Fibroblast of lung (primary cell): ENCODE data around the gene MXRA7. TPM values are rescaled to one million over a fixed set of nuclear protein-coding genes. Genes with fewer than 3 reads are reported as not detected.

Source experiments
- DNase-seq, 2 donors: peaks; one replicate each; pipeline versions ENCODE4 v3.0.0 to v3.0.0-alpha.2; 2010; ENCODE audit warnings: low read depth in 2 of 2
- H2AFZ ChIP-seq: 2 replicates; pipeline ENCODE4 v1.5.1; 2012; ENCODE audit warnings: low read length, control low read depth, inconsistent platforms
- H3K27ac ChIP-seq: 2 replicates; pipeline ENCODE4 v1.5.1; 2011; ENCODE audit warnings: low read length, control low read depth; ENCODE audit not compliant: insufficient read depth
- H3K27me3 ChIP-seq: 2 replicates; pipeline ENCODE4 v1.5.1; 2011; ENCODE audit warnings: mild to moderate bottlenecking, low read length; ENCODE audit not compliant: control insufficient read depth, insufficient read depth
- H3K36me3 ChIP-seq: 2 replicates; pipeline ENCODE4 v1.5.1; 2011; ENCODE audit warnings: low read length; ENCODE audit not compliant: control insufficient read depth, insufficient read depth
- H3K4me1 ChIP-seq: 2 replicates; pipeline ENCODE4 v1.5.1; 2011; ENCODE audit warnings: low read length; ENCODE audit not compliant: control insufficient read depth, insufficient read depth; ENCODE audit errors: extremely low read depth
- H3K4me2 ChIP-seq: 2 replicates; pipeline ENCODE4 v1.5.1; 2011; ENCODE audit warnings: low read length, control low read depth; ENCODE audit not compliant: insufficient read depth; ENCODE audit errors: extremely low read depth
- H3K4me3 ChIP-seq, 4 experiments: fragments of 200-600 bp in 1 of 4; sonication (generic) in 1 of 4; replicated peaks in 1 of 4; 2 replicates each; pipeline ENCODE4 v1.5.1; 2011 to 2016; ENCODE audit warnings: low read length in 4 of 4, low read depth in 3 of 4, mild to moderate bottlenecking in 3 of 4, control low read depth in 2 of 4, inconsistent platforms in 1 of 4, mixed read lengths in 1 of 4; ENCODE audit not compliant: insufficient read depth in 1 of 4; ENCODE audit errors: control extremely low read depth in 1 of 4
- H3K79me2 ChIP-seq: 2 replicates; pipeline ENCODE4 v1.5.1; 2012; ENCODE audit warnings: mild to moderate bottlenecking, low read length, inconsistent platforms; ENCODE audit not compliant: control insufficient read depth, insufficient read depth
- H3K9ac ChIP-seq: 2 replicates; pipeline ENCODE4 v1.5.1; 2011; ENCODE audit warnings: mild to moderate bottlenecking, low read length, control low read depth; ENCODE audit not compliant: insufficient read depth
- H3K9me3 ChIP-seq: 2 replicates; pipeline ENCODE4 v1.5.1; 2012; ENCODE audit warnings: low read depth, low read length; ENCODE audit not compliant: control insufficient read depth, insufficient read depth
- H4K20me1 ChIP-seq: 2 replicates; pipeline ENCODE4 v1.5.1; 2011; ENCODE audit warnings: low read length; ENCODE audit not compliant: control insufficient read depth, insufficient read depth; ENCODE audit errors: extremely low read depth
- EZH2 ChIP-seq: IDR thresholded peaks from 2 replicates; pipeline ENCODE4 v1.5.1; 2012; ENCODE audit warnings: low read length, control low read depth, mild to moderate bottlenecking; ENCODE audit errors: missing control alignments
- polyA plus RNA-seq, 2 donors: library from polyadenylated mRNA; depleted of rRNA in 1 of 2; stranded (reverse) in 1 of 2; unstranded in 1 of 2; fragments of >200 nt; gene quantifications; 2 replicates each; pipeline ENCODE4 v1.2.1, GENCODE V29; 2011 to 2012; ENCODE audit warnings: missing spikeins in 1 of 2
- total RNA-seq: library from RNA; depleted of rRNA; stranded (reverse); fragments of >200 nt; gene quantifications from 2 replicates; pipeline ENCODE4 v1.2.1, GENCODE V29; 2014
- TF ChIP-seq, protein P1 (sequence below), 2 donors: IDR thresholded peaks in 1 of 2; conservative IDR thresholded peaks in 1 of 2; 1 replicate in 1 of 2; 2 replicates in 1 of 2; pipeline ENCODE4 v1.5.1; 2011 to 2012; ENCODE audit warnings: low read length in 2 of 2, control low read depth in 1 of 2, inconsistent platforms in 1 of 2, low read depth in 1 of 2, mild to moderate bottlenecking in 1 of 2

The MXRA7 gene
- total and polyA plus RNA-seq, 2 donors (not counting 1 experiment from before 2014, with no cell fraction given) = 127 to 307 TPM

DNA sequence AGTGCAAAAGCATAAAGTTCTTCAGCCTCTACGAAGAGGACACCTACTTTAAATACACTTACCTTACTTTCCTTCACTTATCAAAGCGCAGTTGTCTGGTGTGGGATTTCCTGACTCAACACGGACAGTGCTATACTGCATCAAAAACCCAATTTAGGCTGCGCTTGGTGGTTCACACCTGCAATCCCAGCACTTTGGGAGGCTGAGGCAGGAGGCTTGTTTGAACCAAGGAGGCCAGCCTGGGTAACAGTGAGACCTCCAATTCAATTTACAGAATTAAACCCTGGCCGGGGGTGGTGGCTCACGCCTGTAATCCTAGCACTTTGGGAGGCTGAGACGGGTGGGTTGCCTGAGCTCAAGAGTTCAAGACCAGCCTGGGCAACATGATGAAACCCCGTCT, 11.5 kb upstream of the MXRA7 start:
- Histone ChIP-seq H3K79me2 (peaks cover 39% of the 10 kb centered on the region), H3K27ac (no peak overlapping the region), H4K20me1 (no peaks in the 10 kb centered on the region), H3K27me3 (no peaks in the 10 kb centered on the region), H3K4me3 (no peak overlapping the region), H3K9ac (no peak overlapping the region), H2AFZ (no peak overlapping the region), H3K36me3 (peaks cover 16% of the 10 kb centered on the region), H3K9me3 (no peaks in the 10 kb centered on the region), H3K4me2 (no peak overlapping the region), H3K4me1 (no peaks in the 10 kb centered on the region)
- DNase-seq = no peak
- no peak for TF ChIP-seq EZH2
- TF ChIP-seq, protein P1, sequence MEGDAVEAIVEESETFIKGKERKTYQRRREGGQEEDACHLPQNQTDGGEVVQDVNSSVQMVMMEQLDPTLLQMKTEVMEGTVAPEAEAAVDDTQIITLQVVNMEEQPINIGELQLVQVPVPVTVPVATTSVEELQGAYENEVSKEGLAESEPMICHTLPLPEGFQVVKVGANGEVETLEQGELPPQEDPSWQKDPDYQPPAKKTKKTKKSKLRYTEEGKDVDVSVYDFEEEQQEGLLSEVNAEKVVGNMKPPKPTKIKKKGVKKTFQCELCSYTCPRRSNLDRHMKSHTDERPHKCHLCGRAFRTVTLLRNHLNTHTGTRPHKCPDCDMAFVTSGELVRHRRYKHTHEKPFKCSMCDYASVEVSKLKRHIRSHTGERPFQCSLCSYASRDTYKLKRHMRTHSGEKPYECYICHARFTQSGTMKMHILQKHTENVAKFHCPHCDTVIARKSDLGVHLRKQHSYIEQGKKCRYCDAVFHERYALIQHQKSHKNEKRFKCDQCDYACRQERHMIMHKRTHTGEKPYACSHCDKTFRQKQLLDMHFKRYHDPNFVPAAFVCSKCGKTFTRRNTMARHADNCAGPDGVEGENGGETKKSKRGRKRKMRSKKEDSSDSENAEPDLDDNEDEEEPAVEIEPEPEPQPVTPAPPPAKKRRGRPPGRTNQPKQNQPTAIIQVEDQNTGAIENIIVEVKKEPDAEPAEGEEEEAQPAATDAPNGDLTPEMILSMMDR (conservative IDR thresholded peaks at IDR 0.05 in 1 of 2, IDR thresholded peaks at IDR 0.05 in 1 of 2; ENCODE audit: low read depth in 1 of 2, low read length in 2 of 2) = no peak

DNA sequence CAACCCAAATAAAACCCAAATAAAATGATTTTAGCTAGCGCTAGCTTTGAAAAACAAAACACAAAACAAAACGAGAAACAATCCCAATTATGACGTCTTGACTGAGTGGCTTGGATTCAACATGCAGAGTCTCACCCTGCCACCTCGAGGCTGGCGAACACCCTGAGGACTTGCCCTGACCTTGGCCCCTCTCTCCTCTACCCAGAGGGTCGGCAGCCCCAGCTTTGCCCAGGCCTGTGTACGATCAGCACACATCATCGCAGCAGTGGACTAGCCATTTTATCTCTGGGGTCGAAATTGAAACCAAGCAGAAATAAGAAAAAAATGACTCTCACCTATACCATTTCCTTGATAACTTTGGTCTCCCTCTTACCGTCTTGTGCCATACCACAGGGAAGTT, 10.7 kb upstream of the MXRA7 start:
- no peak for TF ChIP-seq EZH2
- TF ChIP-seq, protein P1 (conservative IDR thresholded peaks at IDR 0.05 in 1 of 2, IDR thresholded peaks at IDR 0.05 in 1 of 2; ENCODE audit: low read depth in 1 of 2, low read length in 2 of 2) = no peak
- Histone ChIP-seq H3K79me2 (peaks cover 34% of the 10 kb centered on the region), H4K20me1 (no peaks in the 10 kb centered on the region), H3K4me2 (no peak overlapping the region), H3K9me3 (no peaks in the 10 kb centered on the region), H3K4me1 (peaks cover 2% of the 10 kb centered on the region), H3K4me3 (no peak overlapping the region), H3K36me3 (peaks cover 16% of the 10 kb centered on the region), H3K27ac (no peak overlapping the region), H2AFZ (no peak overlapping the region), H3K27me3 (no peaks in the 10 kb centered on the region), H3K9ac (no peak overlapping the region)
- no peak for DNase-seq

DNA sequence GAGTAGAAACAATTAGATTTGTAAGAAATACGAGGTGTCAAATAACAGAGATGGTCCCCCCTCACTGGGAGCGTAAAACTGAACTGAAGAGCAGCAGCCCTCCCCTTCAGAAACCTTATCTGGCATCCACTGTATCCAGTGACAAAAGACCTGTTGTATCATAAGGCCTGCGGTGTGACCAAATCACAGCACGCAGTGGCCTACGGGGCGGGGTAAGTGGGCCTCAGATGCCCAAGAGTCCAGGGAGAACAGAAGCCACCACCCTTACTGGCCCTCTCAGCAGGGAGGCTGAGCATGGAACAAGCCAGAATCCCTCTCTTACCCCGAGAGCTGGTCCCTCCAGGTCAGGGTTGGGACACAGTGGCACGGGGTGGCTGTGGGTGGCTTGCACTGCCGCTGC, 10.2 kb upstream of the MXRA7 start:
- H3K36me3 ChIP-seq = peaks cover 16% of the 10 kb centered on the region
- H3K9ac ChIP-seq = no peak overlapping the region
- TF ChIP-seq, protein P1 (conservative IDR thresholded peaks at IDR 0.05 in 1 of 2, IDR thresholded peaks at IDR 0.05 in 1 of 2; ENCODE audit: low read depth in 1 of 2, low read length in 2 of 2) = no peak
- TF ChIP-seq EZH2 = no peak
- DNase-seq = no peak
- H3K9me3 ChIP-seq = no peaks in the 10 kb centered on the region
- H3K79me2 ChIP-seq = peaks cover 34% of the 10 kb centered on the region
- H3K4me2 ChIP-seq = no peak overlapping the region
- H3K4me1 ChIP-seq = peaks cover 6% of the 10 kb centered on the region
- H3K4me3 ChIP-seq = no peak overlapping the region
- no peaks in the 10 kb centered on the region for H4K20me1 ChIP-seq
- no peaks in the 10 kb centered on the region for H3K27me3 ChIP-seq
- H2AFZ ChIP-seq = no peak overlapping the region
- H3K27ac ChIP-seq = no peak overlapping the region
